HepG2 (cell line): ENCODE data around the gene ZMYM1. TPM values are rescaled to one million over a fixed set of nuclear protein-coding genes. Genes with fewer than 3 reads are reported as not detected.
A peak's percentile ranks its signal among the peaks of the same experiment; 100 is the strongest.

ENCODE experiments used
- ATAC-seq: fragments of 200-7000 bp; cut with Tn5 transposase; 3 replicates; pipeline ENCODE4 v1.9.1; 2020; ENCODE audit warnings: mild to moderate bottlenecking, moderate library complexity
- BruUV-seq: library from RNA; stranded (reverse); fragments of 400-500 nt; replicated peaks from 2 replicates; lab custom pipeline; 2021; lab: Mats Ljungman, UMichigan
- CTCF ChIA-PET: fragments of 300-600 bp; formaldehyde crosslinking; extraction: SDS; loops from one replicate; lab custom pipeline; 2021; ENCODE audit warnings: low total read pairs, inconsistent platforms, low intra/inter-chr PET ratio; lab: Yijun Ruan, JAX
- POLR2A ChIA-PET: fragments of 350-600 bp; sonication (Branson Sonifier 250); formaldehyde crosslinking; loops from one replicate; lab custom pipeline; 2020; ENCODE audit warnings: antibody characterized with exemption, inconsistent platforms; lab: Yijun Ruan, JAX
- DNase-seq: peaks from one replicate; pipeline ENCODE4 v3.0.0-alpha.2; 2015; ENCODE audit warnings: low spot score
- FAIRE-seq: peaks from 3 replicates; lab custom pipeline; 2011; peaks lifted over from hg19 to GRCh38; lab: Jason Lieb, UNC
- H2AFZ ChIP-seq: one replicate; pipeline ENCODE4 v1.6.1; 2011; ENCODE audit warnings: low read length, inconsistent platforms
- H3K27ac ChIP-seq: fragments of 300-600 bp; 3 replicates; pipeline ENCODE4 v1.8.0; 2011; ENCODE audit warnings: mixed run types, mild to moderate bottlenecking, mixed read lengths, low read length, inconsistent platforms; ENCODE audit not compliant: insufficient read depth; ENCODE audit errors: extremely low read length
- H3K27me3 ChIP-seq, 2 experiments: fragments of 200-600 bp in 1 of 2; 2 replicates in 1 of 2; 3 replicates in 1 of 2; pipeline versions ENCODE4 v1.6.0 to v1.8.0; 2011; ENCODE audit warnings: low read length in 2 of 2, mild to moderate bottlenecking in 2 of 2, moderate library complexity in 2 of 2, inconsistent platforms in 1 of 2; ENCODE audit not compliant: insufficient read depth in 2 of 2, control insufficient read depth in 1 of 2
- H3K36me3 ChIP-seq, 2 experiments: fragments of 200-600 bp in 1 of 2; replicated peaks in 1 of 2; 2 replicates in 1 of 2; 3 replicates in 1 of 2; pipeline versions ENCODE4 v1.5.1 to v1.8.0; 2011; ENCODE audit warnings: low read length in 2 of 2, inconsistent platforms in 1 of 2; ENCODE audit not compliant: insufficient read depth in 2 of 2, control insufficient read depth in 1 of 2
- H3K4me1 ChIP-seq: 2 replicates; pipeline ENCODE4 v1.5.1; 2012; ENCODE audit warnings: low read length, inconsistent platforms; ENCODE audit not compliant: insufficient read depth
- H3K4me2 ChIP-seq: 2 replicates; pipeline ENCODE4 v1.6.0; 2011; ENCODE audit warnings: low read depth, low read length, inconsistent platforms
- H3K4me3 ChIP-seq, 3 experiments: fragments of 200-600 bp in 1 of 3; sonication (generic), shearing (Covaris generic) in 1 of 3; replicated peaks in 1 of 3; 2 replicates each; pipeline ENCODE4 v1.5.1; 2011 to 2016; ENCODE audit warnings: low read length in 3 of 3, inconsistent platforms in 2 of 3, low read depth in 2 of 3, mild to moderate bottlenecking in 2 of 3, control low read depth in 1 of 3, mixed read lengths in 1 of 3; ENCODE audit not compliant: insufficient read depth in 1 of 3
- H3K79me2 ChIP-seq: one replicate; pipeline ENCODE4 v1.6.1; 2011; ENCODE audit warnings: low read length, inconsistent platforms; ENCODE audit not compliant: insufficient read depth
- H3K9ac ChIP-seq: 2 replicates; pipeline ENCODE4 v1.6.0; 2011; ENCODE audit warnings: mild to moderate bottlenecking, low read depth, low read length, inconsistent platforms; ENCODE audit not compliant: insufficient read depth
- H3K9me3 ChIP-seq: 2 replicates; pipeline ENCODE4 v1.5.1; 2012; ENCODE audit warnings: mild to moderate bottlenecking, low read length
- H4K20me1 ChIP-seq: 2 replicates; pipeline ENCODE4 v1.6.0; 2011; ENCODE audit warnings: inconsistent platforms, mild to moderate bottlenecking, low read length, moderate library complexity; ENCODE audit not compliant: insufficient read depth
- GZF1 ChIP-seq: sonication (generic); formaldehyde crosslinking; IDR thresholded peaks from 2 replicates; pipeline ENCODE4 v1.5.1; 2020; ENCODE audit warnings: mild to moderate bottlenecking, missing genetic modification reagents
- SCMH1 ChIP-seq: sonication (generic); formaldehyde crosslinking; IDR thresholded peaks from 2 replicates; pipeline ENCODE4 v1.9.0; 2021; ENCODE audit warnings: missing genetic modification reagents, mild to moderate bottlenecking, borderline replicate concordance
- TGIF2 ChIP-seq: IDR thresholded peaks from 2 replicates; pipeline ENCODE4 v1.6.1; 2016; ENCODE audit warnings: control low read depth, missing compliant biosample characterization
- ZNF367 ChIP-seq: sonication (generic); formaldehyde crosslinking; IDR thresholded peaks from 2 replicates; pipeline ENCODE4 v1.4.0; 2020; ENCODE audit warnings: missing genetic modification reagents, borderline replicate concordance
- WGBS: methylation state at CpG from one replicate; pipeline ENCODE4 v1.1.6; 2017; ENCODE audit warnings: low lambda C conversion rate; 5-methylcytosine and 5-hydroxymethylcytosine counted together
- in situ Hi-C: cut with HindIII; loops from 2 replicates; pipeline ENCODE4 v1.10.0; 2017; ENCODE audit warnings: low pct_unique_long_range_greater_than_20kb; ENCODE audit not compliant: extremely low pct_ligation_motif_present
- intact Hi-C: fragments of 100-400 bp; cut with micrococcal nuclease; formaldehyde crosslinking; loops from one replicate; pipeline ENCODE4 v1.10.0; 2022; ENCODE audit not compliant: unreplicated experiment
- polyA plus RNA-seq, 8 experiments: library from polyadenylated mRNA; depleted of rRNA in 3 of 8; stranded (reverse) in 7 of 8; unstranded in 1 of 8; fragments of >200 nt; fragmentation: Illumina TruSeq in 4 of 8; extraction: Trizol in 4 of 8; gene quantifications; 2 replicates each; pipeline versions ENCODE4 v1.2.1 to v1.2.3, GENCODE V29; 2011 to 2016; ENCODE audit warnings: low read depth in 4 of 8, missing spikeins in 1 of 8, mixed read lengths in 1 of 8; ENCODE audit not compliant: insufficient read depth in 1 of 8
- total RNA-seq, 5 experiments: library from RNA; depleted of rRNA; stranded (reverse); fragments of >200 nt; fragmentation: Illumina TruSeq; extraction: Trizol; gene quantifications; 2 replicates each; pipeline ENCODE4 v1.2.3, GENCODE V29; 2016; ENCODE audit warnings: low read depth in 1 of 5
- TF ChIP-seq, protein P1 (sequence below): IDR thresholded peaks from 2 replicates; pipeline ENCODE4 v1.6.1; 2012; ENCODE audit warnings: low read length, improper control_type of control experiment
- TF ChIP-seq, protein P2 (sequence below): IDR thresholded peaks from 2 replicates; pipeline ENCODE4 v1.6.1; 2016; ENCODE audit warnings: low read depth, missing genetic modification reagents, missing compliant biosample characterization
- TF ChIP-seq, protein P3 (sequence below): sonication (generic); formaldehyde crosslinking; IDR thresholded peaks from 2 replicates; pipeline ENCODE4 v1.5.1; 2020; ENCODE audit warnings: mild to moderate bottlenecking, missing genetic modification reagents, borderline replicate concordance

The ZMYM1 gene
- total and polyA plus RNA-seq, 2 of the 13 experiments (the other 11 are each of a cell fraction or from before 2014, with no cell fraction given), result 10.0 to 16.2 TPM

DNA sequence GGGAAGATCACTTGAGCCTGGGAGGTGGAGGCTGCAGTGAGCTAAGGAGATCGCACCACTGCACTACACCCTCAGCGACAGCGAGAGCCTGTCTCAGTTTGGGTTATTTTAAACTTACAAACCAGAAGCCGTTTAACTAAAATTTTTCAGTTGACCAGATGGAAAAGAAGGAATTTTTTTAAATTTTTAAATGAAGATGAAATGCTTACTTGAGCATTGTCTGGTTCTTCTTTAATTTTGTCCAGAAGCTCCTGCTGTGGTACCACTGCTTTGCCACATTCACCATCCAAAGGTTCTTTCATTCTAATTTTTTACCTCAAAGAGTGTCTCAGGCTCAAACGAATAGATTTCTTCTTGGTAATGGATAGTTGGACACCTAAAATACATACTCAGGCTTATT is 48.8 kb upstream of the ZMYM1 start:
- ATAC-seq (no peak), DNase-seq (no peak), FAIRE-seq (no peak)
- Histone ChIP-seq H3K4me3 (peak overlapping the region; percentile 81 to 86 (median 84)), H3K9ac (peak overlapping the region; percentile 86; the same call in 1 of the 2 replicates), H2AFZ (no peak overlapping the region), H3K79me2 (peaks cover 12% of the 10 kb centered on the region), H3K27ac (no peak overlapping the region), H3K27me3 (no peaks in the 10 kb centered on the region; a peak in 1 of 5 replicates), H3K4me1 (peaks cover 12% of the 10 kb centered on the region), H3K36me3 (peaks cover 0 to 9% of the 10 kb centered on the region in 2 experiments; a peak in 2 of 5 replicates), H3K4me2 (peak overlapping the region; percentile 75), H4K20me1 (no peaks in the 10 kb centered on the region), H3K9me3 (peaks cover 11% of the 10 kb centered on the region)
- in situ Hi-C loops (no loop called here), intact Hi-C loops (loop anchor here (5.0 kb wide), 2 partner anchors 43 to 162 kb away; partner anchors contain the start of genes SFPQ and TMEM35B)
- BruUV-seq, result no TSS peak
- TF ChIP-seq, protein P1, sequence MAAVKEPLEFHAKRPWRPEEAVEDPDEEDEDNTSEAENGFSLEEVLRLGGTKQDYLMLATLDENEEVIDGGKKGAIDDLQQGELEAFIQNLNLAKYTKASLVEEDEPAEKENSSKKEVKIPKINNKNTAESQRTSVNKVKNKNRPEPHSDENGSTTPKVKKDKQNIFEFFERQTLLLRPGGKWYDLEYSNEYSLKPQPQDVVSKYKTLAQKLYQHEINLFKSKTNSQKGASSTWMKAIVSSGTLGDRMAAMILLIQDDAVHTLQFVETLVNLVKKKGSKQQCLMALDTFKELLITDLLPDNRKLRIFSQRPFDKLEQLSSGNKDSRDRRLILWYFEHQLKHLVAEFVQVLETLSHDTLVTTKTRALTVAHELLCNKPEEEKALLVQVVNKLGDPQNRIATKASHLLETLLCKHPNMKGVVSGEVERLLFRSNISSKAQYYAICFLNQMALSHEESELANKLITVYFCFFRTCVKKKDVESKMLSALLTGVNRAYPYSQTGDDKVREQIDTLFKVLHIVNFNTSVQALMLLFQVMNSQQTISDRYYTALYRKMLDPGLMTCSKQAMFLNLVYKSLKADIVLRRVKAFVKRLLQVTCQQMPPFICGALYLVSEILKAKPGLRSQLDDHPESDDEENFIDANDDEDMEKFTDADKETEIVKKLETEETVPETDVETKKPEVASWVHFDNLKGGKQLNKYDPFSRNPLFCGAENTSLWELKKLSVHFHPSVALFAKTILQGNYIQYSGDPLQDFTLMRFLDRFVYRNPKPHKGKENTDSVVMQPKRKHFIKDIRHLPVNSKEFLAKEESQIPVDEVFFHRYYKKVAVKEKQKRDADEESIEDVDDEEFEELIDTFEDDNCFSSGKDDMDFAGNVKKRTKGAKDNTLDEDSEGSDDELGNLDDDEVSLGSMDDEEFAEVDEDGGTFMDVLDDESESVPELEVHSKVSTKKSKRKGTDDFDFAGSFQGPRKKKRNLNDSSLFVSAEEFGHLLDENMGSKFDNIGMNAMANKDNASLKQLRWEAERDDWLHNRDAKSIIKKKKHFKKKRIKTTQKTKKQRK, result no peak
- no peak for TF ChIP-seq GZF1 (CRISPR knock-in tag)
- TF ChIP-seq, protein P2, sequence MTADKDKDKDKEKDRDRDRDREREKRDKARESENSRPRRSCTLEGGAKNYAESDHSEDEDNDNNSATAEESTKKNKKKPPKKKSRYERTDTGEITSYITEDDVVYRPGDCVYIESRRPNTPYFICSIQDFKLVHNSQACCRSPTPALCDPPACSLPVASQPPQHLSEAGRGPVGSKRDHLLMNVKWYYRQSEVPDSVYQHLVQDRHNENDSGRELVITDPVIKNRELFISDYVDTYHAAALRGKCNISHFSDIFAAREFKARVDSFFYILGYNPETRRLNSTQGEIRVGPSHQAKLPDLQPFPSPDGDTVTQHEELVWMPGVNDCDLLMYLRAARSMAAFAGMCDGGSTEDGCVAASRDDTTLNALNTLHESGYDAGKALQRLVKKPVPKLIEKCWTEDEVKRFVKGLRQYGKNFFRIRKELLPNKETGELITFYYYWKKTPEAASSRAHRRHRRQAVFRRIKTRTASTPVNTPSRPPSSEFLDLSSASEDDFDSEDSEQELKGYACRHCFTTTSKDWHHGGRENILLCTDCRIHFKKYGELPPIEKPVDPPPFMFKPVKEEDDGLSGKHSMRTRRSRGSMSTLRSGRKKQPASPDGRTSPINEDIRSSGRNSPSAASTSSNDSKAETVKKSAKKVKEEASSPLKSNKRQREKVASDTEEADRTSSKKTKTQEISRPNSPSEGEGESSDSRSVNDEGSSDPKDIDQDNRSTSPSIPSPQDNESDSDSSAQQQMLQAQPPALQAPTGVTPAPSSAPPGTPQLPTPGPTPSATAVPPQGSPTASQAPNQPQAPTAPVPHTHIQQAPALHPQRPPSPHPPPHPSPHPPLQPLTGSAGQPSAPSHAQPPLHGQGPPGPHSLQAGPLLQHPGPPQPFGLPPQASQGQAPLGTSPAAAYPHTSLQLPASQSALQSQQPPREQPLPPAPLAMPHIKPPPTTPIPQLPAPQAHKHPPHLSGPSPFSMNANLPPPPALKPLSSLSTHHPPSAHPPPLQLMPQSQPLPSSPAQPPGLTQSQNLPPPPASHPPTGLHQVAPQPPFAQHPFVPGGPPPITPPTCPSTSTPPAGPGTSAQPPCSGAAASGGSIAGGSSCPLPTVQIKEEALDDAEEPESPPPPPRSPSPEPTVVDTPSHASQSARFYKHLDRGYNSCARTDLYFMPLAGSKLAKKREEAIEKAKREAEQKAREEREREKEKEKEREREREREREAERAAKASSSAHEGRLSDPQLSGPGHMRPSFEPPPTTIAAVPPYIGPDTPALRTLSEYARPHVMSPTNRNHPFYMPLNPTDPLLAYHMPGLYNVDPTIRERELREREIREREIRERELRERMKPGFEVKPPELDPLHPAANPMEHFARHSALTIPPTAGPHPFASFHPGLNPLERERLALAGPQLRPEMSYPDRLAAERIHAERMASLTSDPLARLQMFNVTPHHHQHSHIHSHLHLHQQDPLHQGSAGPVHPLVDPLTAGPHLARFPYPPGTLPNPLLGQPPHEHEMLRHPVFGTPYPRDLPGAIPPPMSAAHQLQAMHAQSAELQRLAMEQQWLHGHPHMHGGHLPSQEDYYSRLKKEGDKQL (CRISPR knock-in tag), result no peak
- TF ChIP-seq ZNF367 (CRISPR knock-in tag), result no peak
- TF ChIP-seq SCMH1 (CRISPR knock-in tag), result no peak
- TF ChIP-seq, protein P3, sequence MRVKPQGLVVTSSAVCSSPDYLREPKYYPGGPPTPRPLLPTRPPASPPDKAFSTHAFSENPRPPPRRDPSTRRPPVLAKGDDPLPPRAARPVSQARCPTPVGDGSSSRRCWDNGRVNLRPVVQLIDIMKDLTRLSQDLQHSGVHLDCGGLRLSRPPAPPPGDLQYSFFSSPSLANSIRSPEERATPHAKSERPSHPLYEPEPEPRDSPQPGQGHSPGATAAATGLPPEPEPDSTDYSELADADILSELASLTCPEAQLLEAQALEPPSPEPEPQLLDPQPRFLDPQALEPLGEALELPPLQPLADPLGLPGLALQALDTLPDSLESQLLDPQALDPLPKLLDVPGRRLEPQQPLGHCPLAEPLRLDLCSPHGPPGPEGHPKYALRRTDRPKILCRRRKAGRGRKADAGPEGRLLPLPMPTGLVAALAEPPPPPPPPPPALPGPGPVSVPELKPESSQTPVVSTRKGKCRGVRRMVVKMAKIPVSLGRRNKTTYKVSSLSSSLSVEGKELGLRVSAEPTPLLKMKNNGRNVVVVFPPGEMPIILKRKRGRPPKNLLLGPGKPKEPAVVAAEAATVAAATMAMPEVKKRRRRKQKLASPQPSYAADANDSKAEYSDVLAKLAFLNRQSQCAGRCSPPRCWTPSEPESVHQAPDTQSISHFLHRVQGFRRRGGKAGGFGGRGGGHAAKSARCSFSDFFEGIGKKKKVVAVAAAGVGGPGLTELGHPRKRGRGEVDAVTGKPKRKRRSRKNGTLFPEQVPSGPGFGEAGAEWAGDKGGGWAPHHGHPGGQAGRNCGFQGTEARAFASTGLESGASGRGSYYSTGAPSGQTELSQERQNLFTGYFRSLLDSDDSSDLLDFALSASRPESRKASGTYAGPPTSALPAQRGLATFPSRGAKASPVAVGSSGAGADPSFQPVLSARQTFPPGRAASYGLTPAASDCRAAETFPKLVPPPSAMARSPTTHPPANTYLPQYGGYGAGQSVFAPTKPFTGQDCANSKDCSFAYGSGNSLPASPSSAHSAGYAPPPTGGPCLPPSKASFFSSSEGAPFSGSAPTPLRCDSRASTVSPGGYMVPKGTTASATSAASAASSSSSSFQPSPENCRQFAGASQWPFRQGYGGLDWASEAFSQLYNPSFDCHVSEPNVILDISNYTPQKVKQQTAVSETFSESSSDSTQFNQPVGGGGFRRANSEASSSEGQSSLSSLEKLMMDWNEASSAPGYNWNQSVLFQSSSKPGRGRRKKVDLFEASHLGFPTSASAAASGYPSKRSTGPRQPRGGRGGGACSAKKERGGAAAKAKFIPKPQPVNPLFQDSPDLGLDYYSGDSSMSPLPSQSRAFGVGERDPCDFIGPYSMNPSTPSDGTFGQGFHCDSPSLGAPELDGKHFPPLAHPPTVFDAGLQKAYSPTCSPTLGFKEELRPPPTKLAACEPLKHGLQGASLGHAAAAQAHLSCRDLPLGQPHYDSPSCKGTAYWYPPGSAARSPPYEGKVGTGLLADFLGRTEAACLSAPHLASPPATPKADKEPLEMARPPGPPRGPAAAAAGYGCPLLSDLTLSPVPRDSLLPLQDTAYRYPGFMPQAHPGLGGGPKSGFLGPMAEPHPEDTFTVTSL, result no peak
- TF ChIP-seq TGIF2 (CRISPR knock-in tag), result no peak
- 59% methylated on average over 5 of the region's 5 CpGs for WGBS
- POLR2A ChIA-PET, result interaction anchor here (1.0 to 3.5 kb wide), 5 partner anchors 46 to 238 kb away, joined by 3 to 15 read pairs (median 3); partner anchors contain the start of genes TMEM35B and ZMYM1
- CTCF ChIA-PET, result no interaction called here
